Inferior parietal cortex (tissue), 1 donor: ENCODE measurements around the gene LNX2.
A peak's percentile ranks its signal among the peaks of the same experiment; 100 is the strongest.

ENCODE experiments used
- DNase-seq: peaks from one replicate; pipeline ENCODE4 v3.0.0-alpha.2; 2016; ENCODE audit errors: extremely low spot score

LNX2 gene

GRCh38 chr13:27620377-27621115, at the start of gene LNX2:
Gene LNX2, minus strand, starts transcription at chr13:27620529. Its CDS starts 38,826 bp downstream, at chr13:27581703.
- peak; percentile 95 for DNase-seq

- no peak for DNase-seq
Measured at GRCh38 chr13:27667946-27668345, 47.6 kb upstream of the LNX2 start.

GRCh38 chr13:27666951-27667350, 46.6 kb upstream of the LNX2 start:
- DNase-seq: no peak

GRCh38 chr13:27665761-27666160, 45.4 kb upstream of the LNX2 start:
- no peak for DNase-seq

GRCh38 chr13:27665333-27665732, 45.0 kb upstream of the LNX2 start:
- DNase-seq: no peak

GRCh38 chr13:27663947-27664346, 43.6 kb upstream of the LNX2 start:
- DNase-seq: no peak

GRCh38 chr13:27662738-27663470, 42.6 kb upstream of the LNX2 start:
- no peak for DNase-seq

GRCh38 chr13:27661017-27661416, 40.7 kb upstream of the LNX2 start:
- no peak for DNase-seq

GRCh38 chr13:27660511-27660910, 40.2 kb upstream of the LNX2 start:
- no peak for DNase-seq

GRCh38 chr13:27659145-27659865, 39.0 kb upstream of the LNX2 start:
- no peak for DNase-seq

GRCh38 chr13:27658546-27658945, 38.2 kb upstream of the LNX2 start:
- DNase-seq: no peak

- no peak for DNase-seq
Measured at GRCh38 chr13:27657724-27658123, 37.4 kb upstream of the LNX2 start.

GRCh38 chr13:27654816-27655215, 34.5 kb upstream of the LNX2 start:
- no peak for DNase-seq

GRCh38 chr13:27654059-27654458, 33.7 kb upstream of the LNX2 start:
- DNase-seq: no peak

- DNase-seq: no peak
Measured at GRCh38 chr13:27650312-27650711, 30.0 kb upstream of the LNX2 start.

- DNase-seq: no peak
Measured at GRCh38 chr13:27644302-27644701, 24.0 kb upstream of the LNX2 start.

- DNase-seq: no peak
Measured at GRCh38 chr13:27643334-27644132, 23.2 kb upstream of the LNX2 start.

- DNase-seq: no peak
Measured at GRCh38 chr13:27641711-27642502, 21.6 kb upstream of the LNX2 start.

GRCh38 chr13:27639186-27639585, 18.9 kb upstream of the LNX2 start:
- no peak for DNase-seq

GRCh38 chr13:27638521-27638920, 18.2 kb upstream of the LNX2 start:
- DNase-seq: no peak

- DNase-seq: no peak
Measured at GRCh38 chr13:27638001-27638400, 17.7 kb upstream of the LNX2 start.
